HG02885 (cell line): ENCODE measurements around the gene MAPK8IP1.
"Not testable (repeated sequence)": the region's sequence is repeated elsewhere in the genome, so short reads cannot be mapped to it uniquely, and the experiment has no call there.

ENCODE experiments used
- ATAC-seq: cut with Tn5 transposase; IDR thresholded peaks from one replicate; pipeline ENCODE4 v1.9.1; 2021; ENCODE audit warnings: mild to moderate bottlenecking; ENCODE audit not compliant: unreplicated experiment, poor library complexity

MAPK8IP1 gene

DNA sequence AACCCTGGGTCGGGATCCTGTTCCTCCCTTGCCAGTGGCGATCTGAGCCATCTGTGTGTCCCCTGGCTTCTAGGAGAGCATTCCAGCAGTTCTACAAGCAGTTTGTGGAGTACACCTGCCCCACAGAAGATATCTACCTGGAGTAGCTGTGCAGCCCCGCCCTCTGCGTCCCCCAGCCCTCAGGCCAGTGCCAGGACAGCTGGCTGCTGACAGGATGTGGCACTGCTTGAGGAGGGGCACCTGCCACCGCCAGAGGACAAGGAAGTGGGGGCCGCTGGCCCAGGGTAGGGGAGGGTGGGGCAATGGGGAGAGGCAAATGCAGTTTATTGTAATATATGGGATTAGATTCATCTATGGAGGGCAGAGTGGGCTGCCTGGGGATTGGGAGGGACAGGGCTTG is 20.1 kb downstream of the MAPK8IP1 start:
- ATAC-seq = not testable (repeated sequence)

DNA sequence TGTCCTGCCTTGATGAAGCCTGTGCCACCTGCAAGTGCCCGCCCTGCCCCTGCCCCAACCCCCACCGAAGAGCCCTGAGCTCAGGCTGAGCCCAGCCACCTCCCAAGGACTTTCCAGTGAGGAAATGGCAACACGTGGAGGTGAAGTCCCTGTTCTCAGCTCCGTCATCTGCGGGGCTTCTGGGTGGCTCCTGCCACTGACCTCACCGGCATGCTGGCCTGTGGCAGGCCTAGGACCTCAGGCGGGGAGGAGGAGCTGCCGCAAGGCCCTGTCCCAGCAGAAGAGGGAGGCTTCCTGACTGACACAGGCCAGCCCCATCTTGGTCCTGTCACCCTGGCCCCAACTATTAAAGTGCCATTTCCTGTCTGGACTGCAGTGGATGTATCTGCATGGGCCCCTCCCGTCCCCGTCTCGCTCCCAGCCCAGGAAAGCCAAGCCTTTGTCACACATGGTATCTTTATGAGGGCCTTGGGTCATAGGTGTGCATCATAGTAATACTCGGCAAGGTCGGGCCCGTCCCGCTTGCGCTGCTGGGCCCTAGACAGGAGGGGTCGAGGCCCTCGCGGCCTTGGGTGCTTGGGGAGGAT is 20.7 kb downstream of the MAPK8IP1 start:
- ATAC-seq = peak; percentile 52

DNA sequence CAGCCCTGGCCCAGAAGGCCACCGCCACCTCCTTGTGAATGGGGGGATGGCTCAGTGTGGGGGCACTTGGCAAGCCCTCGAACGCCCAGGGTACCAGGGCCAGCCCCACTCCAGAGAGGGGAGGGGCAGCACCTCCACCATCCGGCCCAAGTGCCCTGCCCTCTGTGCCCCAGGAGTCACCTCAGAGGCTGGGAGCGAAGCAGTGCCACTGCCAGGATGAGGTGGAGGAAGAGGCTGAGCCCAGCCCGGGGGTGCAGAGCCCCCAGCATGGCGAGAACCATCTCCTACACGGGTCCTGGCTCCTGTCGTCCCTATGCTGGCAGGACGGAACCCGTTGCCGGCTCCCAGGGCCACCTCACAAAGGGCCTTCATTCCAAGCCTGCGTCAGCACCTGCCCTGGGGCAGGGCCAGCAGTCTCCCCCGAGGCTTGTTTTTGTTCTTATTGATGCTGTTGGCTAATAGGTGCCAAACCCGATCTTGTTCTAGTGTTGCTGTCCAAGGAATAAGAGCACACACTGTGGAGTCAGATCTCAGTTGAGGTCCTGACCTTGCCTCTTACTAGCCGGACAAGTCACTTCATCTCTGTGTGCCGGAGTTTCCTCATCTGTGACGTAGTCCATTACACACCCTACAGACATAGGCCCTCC is 21.6 kb downstream of the MAPK8IP1 start, which contains the start of gene FREY1:
FREY1 (minus strand) TSS at position 307 of the 647 bp plus-strand sequence; CDS start at position 281, 26 bp downstream.
- no peak for ATAC-seq

DNA sequence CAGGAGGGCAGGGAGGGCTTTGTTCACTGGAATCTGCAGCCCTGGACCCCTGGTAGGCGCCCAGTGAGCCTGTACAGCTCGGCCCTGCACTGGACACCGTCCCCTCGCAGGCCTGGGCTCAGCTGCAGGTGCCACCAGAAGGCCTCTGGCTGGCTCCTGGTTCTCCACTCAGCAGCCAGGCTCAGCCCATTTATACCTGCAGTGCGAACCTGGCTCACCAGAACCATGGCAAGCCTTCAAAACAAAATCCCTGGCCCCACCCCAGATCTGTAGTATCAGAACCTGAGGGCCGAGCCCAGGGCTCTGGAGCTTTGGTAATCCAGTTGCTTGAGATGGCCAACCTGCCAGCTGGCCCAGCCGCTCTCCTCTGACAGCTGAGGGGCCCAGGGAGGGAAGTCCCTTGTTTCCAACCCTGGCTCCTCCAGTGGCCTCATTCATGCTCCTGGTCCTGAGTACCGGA is 22.5 kb downstream of the MAPK8IP1 start:
- ATAC-seq = no peak

DNA sequence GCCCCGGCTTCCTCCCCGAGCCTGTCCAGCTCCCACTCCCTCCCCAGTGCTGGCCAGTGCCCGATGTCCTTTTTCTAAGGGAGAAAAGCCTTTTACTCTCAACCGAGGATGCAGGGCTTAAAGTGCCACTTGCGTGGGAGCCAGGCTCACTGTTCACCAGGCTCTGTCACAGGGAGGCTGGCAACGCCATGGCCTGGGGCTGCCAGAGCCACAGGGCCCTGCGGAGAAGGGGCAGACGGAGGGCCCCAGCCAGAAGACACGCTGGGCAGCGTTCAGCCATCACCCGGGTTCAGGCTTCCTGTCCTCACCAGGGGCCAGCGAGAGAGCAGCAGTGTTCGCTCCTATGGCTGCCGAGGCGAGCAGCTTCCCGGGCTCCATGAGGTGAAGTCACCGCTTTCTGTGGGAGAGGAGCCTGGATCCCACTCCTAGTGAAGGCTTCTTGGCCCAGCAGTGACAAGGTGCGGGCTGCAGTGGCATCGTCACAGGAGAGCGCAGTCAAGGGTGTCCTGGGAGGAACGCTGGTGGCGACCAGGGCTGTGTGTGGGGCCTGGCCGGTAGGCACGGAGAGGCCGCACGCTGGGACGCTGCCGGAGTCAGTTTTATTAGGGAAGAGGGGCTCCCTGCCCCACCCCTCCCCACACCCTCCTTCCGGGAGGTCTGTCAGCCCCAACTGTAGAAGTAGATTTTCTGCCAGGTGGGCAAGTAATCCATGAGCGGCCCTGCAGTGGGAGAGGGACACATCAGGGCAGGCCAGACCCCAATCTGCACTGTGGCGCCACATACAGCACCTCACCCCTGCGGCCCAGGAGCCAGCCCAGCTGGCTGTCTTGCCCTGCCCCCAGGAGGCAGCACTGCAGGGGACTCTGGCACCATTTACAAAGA is 24.4 kb downstream of the MAPK8IP1 start:
- ATAC-seq = no peak

DNA sequence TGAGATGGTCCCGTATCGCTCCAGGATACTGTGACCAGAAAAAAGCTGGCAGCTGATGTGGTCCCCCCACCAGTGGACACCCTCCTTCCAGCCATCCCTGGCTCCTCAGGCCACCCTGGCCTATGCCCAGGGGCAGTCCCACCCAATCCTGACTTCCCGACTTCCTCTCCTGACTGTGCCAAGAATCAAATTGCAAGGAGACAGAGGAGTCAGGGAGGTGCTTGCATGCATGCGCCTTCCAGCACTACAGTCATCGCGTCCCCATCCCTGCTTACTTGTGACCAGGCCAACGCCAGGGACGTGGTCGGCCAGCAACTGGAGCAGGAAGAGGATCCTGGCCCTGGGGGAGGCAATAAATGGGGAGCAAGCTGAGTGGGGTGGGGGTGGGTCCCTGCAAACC is 25.2 kb downstream of the MAPK8IP1 start:
- no peak for ATAC-seq

DNA sequence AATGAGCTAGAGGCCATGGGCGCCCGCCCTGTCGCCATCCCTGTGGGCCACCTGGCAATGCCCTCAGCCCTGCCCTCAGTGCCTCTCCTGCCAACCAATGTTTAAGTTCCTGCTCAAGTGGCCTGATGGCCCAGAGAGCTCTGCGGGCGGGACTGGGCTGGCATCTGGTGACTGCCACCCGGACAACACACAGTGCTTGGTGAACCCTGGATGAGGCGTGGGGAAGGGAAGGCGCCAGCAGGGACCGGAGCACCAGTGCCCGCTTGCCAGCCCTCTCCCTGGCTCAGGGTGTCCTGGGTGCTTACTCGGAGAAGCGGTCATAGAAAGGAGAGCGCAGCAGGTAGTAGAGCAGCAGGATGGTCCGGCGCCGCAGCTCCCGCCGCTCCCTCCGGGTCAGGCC is 28.1 kb downstream of the MAPK8IP1 start:
- no peak for ATAC-seq

DNA sequence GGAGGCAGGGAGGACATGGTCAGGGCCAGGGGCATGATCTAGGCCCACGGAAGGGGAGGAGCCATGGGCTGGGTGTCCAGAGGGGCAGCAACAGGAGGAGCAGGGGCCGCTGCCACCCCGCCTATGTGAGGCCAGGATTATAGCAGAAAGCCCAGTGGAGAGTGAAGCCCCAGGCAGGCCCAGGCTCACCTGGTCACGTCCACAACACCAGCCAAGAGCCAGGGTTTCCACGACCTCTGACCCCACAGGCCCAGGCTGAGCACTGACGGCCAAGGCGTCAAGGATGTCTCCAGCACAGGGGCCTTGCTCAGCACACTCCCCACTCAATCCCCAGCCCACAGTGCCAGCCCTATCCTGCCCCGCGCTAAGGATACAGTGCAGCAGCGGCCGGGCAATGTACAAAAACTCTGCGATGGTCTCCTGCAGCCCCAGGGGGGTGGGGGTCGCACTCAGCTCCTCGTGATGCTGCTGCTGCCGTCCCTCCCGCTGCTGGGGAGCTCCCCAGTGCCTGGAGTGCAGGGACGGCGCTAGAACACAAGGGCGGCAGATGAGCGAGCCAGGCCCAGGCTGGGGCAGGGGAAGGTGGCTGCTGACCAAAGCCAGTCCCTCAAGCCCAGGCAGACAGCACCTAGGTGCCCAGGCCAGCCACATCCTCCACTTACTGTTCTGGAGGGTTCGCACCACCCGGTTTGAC is 28.6 kb downstream of the MAPK8IP1 start:
- no peak for ATAC-seq

DNA sequence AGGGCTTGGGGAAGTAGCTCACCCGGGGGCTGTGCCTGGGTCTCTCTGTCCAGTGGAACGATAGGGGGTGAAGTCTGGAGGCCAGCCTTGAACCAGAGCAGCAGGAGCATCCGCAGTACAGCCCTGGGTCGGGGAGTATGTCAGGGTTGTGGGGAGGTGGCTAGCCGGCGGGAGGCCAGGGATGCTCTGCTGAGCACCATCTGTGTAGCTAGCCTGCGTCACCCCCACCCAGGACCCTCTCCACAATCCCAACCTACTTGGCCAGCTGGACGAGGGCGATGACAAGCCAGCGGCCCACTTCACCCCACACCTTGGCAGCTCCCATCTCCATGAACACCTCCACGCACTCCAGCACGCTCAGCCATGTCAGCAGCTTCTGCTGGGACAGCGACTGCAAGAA is 30.0 kb downstream of the MAPK8IP1 start:
- ATAC-seq = no peak

DNA sequence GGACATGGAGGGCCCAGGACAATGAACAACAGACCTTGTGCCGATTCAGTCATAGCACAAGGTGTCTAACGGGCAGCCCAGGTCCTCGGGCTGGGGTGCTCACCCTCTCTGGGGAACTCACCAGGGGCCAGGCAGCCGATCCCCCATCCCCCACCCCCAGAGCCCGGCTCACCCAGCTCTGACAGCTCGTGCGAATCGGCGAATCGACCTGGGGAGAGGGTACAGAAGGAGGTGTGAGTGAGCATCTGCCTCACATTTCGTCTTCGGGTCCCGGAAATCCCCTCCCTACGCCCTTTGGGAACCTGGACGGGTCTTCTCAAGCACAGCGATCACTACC is 31.8 kb downstream of the MAPK8IP1 start:
- ATAC-seq = no peak

DNA sequence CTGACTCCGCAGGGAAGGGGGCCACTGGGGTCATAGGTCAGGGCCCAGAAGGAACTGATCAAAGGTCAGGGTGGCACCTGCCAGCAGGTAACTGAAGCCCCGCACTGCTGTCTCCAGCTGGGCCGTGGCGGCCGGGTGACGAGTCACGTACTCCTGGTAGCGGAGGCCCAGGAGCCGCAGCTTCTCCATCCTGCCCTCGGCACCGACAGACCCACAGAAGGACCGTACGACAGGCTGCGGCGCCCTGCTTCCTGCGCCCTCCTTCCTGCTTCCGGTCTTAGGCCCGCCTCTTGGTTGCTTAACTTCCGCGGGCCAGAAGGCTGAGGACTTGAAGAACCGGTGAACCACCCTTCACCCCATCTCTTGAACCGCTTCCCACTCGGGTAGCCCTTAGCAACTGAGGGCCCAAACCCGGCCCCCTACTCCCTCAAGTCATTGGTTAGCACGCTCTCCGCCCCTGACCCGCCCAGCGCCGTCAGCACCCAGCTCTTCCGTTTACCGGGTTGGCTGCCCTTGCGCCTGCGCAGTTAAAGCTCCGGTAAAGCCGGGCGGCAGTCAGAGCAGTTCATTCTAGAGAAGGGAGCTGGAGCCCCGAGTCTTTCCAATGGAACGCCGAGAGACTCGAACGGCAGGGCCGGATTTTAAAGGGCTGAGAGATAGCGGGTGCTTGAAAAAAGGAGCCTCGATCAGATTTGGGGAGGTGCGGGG is 32.3 kb downstream of the MAPK8IP1 start, which contains the start of gene PEX16:
PEX16 (minus strand) TSS at position 255 of the 708 bp plus-strand sequence; CDS start at position 189, 66 bp downstream.
- ATAC-seq = peak; percentile 89

DNA sequence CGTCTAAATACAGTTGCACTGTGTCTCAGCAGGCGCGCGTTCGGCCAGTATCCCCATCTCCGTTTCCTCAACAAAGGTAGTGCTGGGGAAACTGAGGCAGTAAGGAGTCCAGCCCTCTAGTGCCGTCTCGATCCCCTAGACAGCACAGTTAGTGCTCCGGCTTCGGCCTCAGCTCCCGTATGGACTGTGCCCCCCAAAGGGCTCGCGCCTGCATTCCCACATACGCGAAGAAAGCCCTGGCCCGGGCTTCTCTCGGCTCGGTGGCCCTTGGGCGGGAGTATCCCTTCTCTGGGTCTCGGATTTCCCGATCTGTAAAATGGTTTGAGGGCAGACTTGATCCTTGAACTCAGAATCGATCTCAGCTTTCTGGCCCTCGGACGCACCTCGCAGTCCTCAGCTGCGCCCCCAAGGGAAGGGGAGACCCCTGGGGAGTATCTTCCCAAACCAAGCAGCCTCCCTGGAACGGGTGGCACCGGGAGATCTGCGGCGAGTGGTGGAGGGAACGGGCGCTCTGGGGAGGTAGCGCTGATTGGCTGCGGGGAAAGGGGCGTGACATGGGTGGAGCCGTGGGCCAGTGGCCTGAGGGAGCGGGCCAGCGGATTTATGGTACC is 33.0 kb downstream of the MAPK8IP1 start:
- ATAC-seq = peak; percentile 50

DNA sequence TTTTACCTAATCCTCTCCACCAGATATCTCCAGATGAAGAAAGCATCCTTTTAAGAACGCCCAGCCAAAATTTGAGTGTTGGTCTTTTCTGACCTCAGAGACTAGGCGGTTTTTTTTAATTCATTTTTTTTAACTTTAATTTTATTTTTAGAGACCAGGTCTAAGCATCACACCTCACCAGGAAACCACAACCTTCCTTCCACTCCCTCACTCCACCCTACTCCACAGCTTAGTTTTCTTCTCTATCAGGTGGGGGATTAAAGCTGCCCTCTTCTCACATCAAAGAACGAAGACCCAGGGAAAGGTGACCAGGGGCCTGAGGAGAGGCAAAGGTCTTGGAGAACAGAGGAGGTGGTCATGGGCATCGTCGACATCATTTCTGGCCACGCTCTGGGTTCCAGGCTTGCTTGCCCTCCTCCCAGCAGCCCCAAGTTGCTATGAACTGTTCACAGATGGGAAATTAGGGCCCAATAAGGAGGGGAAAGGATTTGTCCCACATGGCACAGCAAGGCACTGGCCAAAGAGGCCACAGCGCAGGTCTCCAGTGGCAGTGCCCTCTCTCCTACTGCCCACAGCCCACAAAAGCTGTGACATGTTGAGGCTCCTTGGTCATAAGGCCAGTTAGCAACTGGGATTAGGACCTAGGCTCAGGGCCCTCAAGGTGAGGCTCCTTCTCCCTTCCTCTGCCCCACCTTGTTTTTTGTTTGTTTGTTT is 33.7 kb downstream of the MAPK8IP1 start:
- no peak for ATAC-seq

DNA sequence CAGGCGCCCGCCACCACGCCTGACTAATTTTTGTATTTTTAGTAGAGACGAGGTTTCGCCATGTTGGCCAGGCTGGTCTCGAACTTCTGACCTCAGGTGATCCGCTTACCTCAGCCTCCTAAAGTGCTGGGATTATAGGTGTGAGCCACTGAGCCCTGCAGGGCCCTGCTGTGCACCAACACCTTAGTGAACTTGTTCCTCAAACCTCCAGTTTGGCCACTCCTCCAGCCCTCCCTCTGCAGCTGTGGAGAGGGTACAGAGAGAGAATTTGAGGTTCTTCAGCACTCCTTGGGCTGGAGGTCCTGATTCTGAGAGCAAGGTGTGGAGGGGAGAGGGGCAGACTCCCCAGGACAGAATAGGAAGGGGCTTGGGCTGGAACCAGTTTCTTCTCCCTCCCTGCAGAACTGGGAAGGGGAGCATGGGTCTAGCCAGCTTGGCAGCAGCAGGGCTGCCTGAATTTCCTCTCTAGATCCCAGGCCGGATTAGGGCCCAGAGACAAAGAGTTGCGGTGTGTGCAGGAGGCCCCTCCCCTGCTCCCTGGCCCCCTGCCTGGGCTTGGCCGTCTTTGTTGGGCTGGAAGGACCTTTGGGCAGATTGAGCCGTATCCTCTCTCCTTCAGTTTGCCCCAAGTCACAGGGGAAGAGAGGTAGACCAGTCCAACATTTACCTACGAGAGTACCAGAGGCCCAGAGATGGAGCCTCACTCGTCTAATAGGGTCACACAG is 34.5 kb downstream of the MAPK8IP1 start:
- no peak for ATAC-seq

DNA sequence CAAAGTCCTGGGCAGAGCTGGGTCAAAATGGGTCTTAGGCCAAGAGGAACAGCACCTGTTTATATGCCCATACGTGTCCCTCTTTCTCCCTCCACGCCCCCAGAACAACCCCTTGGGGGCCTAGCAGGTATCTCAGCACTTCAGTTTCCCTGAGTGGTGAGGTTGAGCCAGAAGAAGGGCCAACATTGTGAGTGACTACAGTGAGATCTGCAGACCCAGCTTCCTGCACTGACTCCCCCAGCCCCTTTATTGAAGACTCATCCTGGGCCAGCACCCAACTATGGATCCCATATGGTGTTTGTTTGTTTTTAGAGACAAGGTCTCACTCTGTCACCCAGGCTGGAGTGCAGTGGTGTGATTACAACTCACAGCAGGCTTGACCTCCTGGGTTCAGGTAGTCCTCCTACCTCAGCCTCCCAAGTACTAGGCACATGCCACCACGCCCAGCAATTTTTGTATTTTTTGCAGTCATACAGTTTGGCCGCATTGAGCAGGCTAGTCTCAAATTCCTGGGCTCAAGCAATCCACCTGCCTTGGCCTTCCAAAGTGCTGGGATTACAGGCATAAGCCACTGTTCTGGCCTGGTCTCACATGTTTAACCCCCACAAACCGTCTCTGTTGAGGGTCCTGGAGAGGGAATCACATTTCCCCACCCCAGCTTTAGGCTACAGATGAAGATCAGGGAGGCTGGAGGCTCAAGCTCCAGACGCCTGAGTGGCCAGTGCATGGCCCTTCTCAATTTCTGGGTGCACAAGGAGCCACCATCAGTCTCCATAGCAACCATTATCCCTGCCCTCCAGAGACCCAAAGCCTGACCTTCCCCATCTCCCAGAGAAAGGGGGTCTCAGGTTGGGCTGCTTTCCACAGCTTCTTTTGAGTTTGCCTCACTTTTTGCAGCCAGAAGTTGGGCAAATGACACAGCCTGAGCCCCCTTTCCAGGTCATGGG is 35.4 kb downstream of the MAPK8IP1 start:
- no peak for ATAC-seq

DNA sequence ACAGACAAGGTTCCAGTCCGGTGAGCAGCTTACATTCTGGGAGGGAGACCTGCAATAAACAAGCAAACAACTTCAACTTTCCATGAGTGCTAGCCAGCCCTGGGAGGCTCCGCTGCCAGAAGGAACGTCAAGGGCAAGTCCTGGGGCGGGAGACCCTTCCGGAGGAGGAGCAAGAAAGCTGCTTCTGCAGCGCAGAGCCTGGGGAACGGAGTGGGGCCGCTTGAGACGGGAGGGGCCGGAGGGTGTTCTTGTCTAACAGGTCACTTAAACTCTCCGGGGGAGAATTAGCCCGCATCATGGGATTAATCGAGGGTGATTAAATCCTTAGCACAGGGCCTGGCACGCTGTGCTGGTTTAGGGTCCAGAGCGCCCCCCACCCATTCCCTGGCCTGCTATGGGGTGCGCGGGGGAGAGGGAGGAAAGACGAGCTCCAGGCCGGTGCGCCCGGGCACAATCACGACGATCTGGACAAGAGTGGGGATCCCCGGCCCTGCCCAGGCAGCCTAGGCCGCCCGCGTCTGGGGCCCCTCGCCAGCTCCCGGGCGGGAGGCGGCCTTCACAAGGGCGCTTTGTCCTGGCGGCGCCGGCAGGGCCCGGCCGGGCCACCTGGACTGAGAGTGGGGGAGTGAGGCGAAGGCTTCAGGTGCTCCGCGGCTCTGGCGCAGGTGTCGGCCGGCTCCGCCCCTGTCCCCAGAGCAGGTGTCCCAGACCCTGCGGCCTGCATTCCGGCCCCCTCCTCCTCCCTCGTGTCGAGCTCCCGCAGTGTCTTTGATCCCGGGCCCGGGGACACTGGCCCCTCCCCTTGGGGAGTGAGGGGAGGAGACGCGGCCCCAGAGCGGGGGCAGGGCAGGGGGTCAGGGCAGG is 36.3 kb downstream of the MAPK8IP1 start:
- no peak for ATAC-seq
